Neural progenitor cell (in vitro differentiated cells): ENCODE measurements around the gene GLIS1. TPM values are rescaled to one million over a fixed set of nuclear protein-coding genes. Genes with fewer than 3 reads are reported as not detected.

ENCODE experiments used
- DNase-seq: peaks from one replicate; pipeline ENCODE4 v3.0.0-alpha.2; 2016; ENCODE audit warnings: low spot score
- H2AFZ ChIP-seq: fragments of 200-600 bp; sonication (generic); replicated peaks from 2 replicates; pipeline ENCODE4 v1.6.1; 2016; ENCODE audit warnings: antibody characterized with exemption
- H3F3A ChIP-seq: fragments of 200-600 bp; sonication (generic); 2 replicates; pipeline ENCODE4 v1.6.1; 2016; ENCODE audit warnings: antibody characterized with exemption, low read depth
- H3K27ac ChIP-seq: fragments of 200-600 bp; sonication (generic); 2 replicates; pipeline ENCODE4 v1.5.1; 2016; ENCODE audit warnings: mild to moderate bottlenecking
- H3K27me3 ChIP-seq: fragments of 200-600 bp; sonication (generic); 2 replicates; pipeline ENCODE4 v1.6.1; 2016; ENCODE audit warnings: mild to moderate bottlenecking, moderate library complexity
- H3K36me3 ChIP-seq: fragments of 200-600 bp; sonication (generic); 2 replicates; pipeline ENCODE4 v1.5.1; 2016
- H3K4me1 ChIP-seq: fragments of 200-600 bp; sonication (generic); 2 replicates; pipeline ENCODE4 v1.6.1; 2016; ENCODE audit warnings: mixed run types
- H3K4me2 ChIP-seq: fragments of 200-600 bp; sonication (generic); 2 replicates; pipeline ENCODE4 v1.6.1; 2016
- H3K4me3 ChIP-seq: fragments of 200-600 bp; sonication (generic); 2 replicates; pipeline ENCODE4 v1.5.1; 2016
- H3K79me2 ChIP-seq: fragments of 200-600 bp; sonication (generic); 2 replicates; pipeline ENCODE4 v1.6.1; 2016; ENCODE audit warnings: low read depth
- H3K9ac ChIP-seq: fragments of 200-600 bp; sonication (generic); 2 replicates; pipeline ENCODE4 v1.6.1; 2016
- H3K9me3 ChIP-seq: fragments of 200-600 bp; sonication (generic); 2 replicates; pipeline ENCODE4 v1.5.1; 2016; ENCODE audit warnings: low read depth
- H4K20me1 ChIP-seq: fragments of 200-600 bp; sonication (generic); 2 replicates; pipeline ENCODE4 v1.6.1; 2016; ENCODE audit warnings: low read depth
- H3K27ac Mint-ChIP-seq: 3 replicates; pipeline ENCODE4 v1.8.0; 2021; ENCODE audit warnings: mixed read lengths
- H3K27me3 Mint-ChIP-seq: 2 replicates; pipeline ENCODE4 v1.8.0; 2022; ENCODE audit warnings: low read depth, mild to moderate bottlenecking, inconsistent platforms, moderate library complexity, mixed read lengths; ENCODE audit not compliant: insufficient read depth
- H3K36me3 Mint-ChIP-seq: 3 replicates; pipeline ENCODE4 v1.8.0; 2021; ENCODE audit warnings: mixed read lengths
- H3K4me1 Mint-ChIP-seq: 3 replicates; pipeline ENCODE4 v1.8.0; 2021; ENCODE audit warnings: mixed read lengths
- H3K4me3 Mint-ChIP-seq: 3 replicates; pipeline ENCODE4 v1.8.0; 2021; ENCODE audit warnings: mild to moderate bottlenecking, moderate library complexity, mixed read lengths
- H3K9me3 Mint-ChIP-seq: 3 replicates; pipeline ENCODE4 v1.8.0; 2020; ENCODE audit warnings: mixed read lengths
- CTCF ChIP-seq: fragments of 200-600 bp; sonication (generic); IDR thresholded peaks from 2 replicates; pipeline ENCODE4 v1.5.1; 2017; ENCODE audit warnings: antibody characterized with exemption, mild to moderate bottlenecking
- EZH2 ChIP-seq: fragments of 200-600 bp; sonication (generic); IDR thresholded peaks from 2 replicates; pipeline ENCODE4 v1.6.1; 2017; ENCODE audit warnings: antibody characterized with exemption, mild to moderate bottlenecking, moderate library complexity
- EZH2phosphoT487 ChIP-seq: fragments of 200-600 bp; sonication (generic); IDR thresholded peaks from 2 replicates; pipeline ENCODE4 v1.6.1; 2017; ENCODE audit warnings: antibody characterized with exemption
- total RNA-seq: library from RNA; depleted of rRNA; stranded (reverse); fragments of >200 nt; gene quantifications from 2 replicates; pipeline ENCODE4 v1.2.3, GENCODE V29; 2015; ENCODE audit warnings: low replicate concordance

GLIS1 gene
- total RNA-seq, 1 donor from 2014 or later, result not detected

- no peak for TF ChIP-seq EZH2phosphoT487
- Mint-ChIP-seq H3K27ac (peak overlapping the region; percentile 57), H3K9me3 (no peaks in the 10 kb centered on the region), H3K36me3 (no peaks in the 10 kb centered on the region), H3K27me3 (peaks cover 5% of the 10 kb centered on the region), H3K4me3 (no peak overlapping the region), H3K4me1 (peaks cover 42% of the 10 kb centered on the region)
- Histone ChIP-seq H3F3A (no peaks in the 10 kb centered on the region), H3K27me3 (no peaks in the 10 kb centered on the region), H3K4me3 (no peak overlapping the region), H3K27ac (no peak overlapping the region), H3K79me2 (no peaks in the 10 kb centered on the region), H3K36me3 (no peaks in the 10 kb centered on the region), H4K20me1 (no peaks in the 10 kb centered on the region), H3K4me1 (peaks cover 23% of the 10 kb centered on the region), H3K9me3 (no peaks in the 10 kb centered on the region), H3K4me2 (no peak overlapping the region), H3K9ac (no peak overlapping the region), H2AFZ (no peak overlapping the region)
- no peak for DNase-seq
Observed at GRCh38 chr1:53517109-53517508, 221.9 kb downstream of the GLIS1 start.

- Histone ChIP-seq H3K4me3 (no peak overlapping the region), H2AFZ (no peak overlapping the region), H3K79me2 (no peaks in the 10 kb centered on the region), H3K27me3 (no peaks in the 10 kb centered on the region), H3K36me3 (no peaks in the 10 kb centered on the region), H3K27ac (no peak overlapping the region), H3F3A (no peaks in the 10 kb centered on the region), H3K4me1 (peaks cover 23% of the 10 kb centered on the region), H3K9ac (no peak overlapping the region), H3K9me3 (no peaks in the 10 kb centered on the region), H4K20me1 (no peaks in the 10 kb centered on the region), H3K4me2 (no peak overlapping the region)
- Mint-ChIP-seq H3K9me3 (no peaks in the 10 kb centered on the region), H3K36me3 (no peaks in the 10 kb centered on the region), H3K27me3 (peaks cover 7% of the 10 kb centered on the region), H3K4me3 (peak overlapping the region; percentile 48), H3K27ac (peak overlapping the region; percentile 92), H3K4me1 (peaks cover 47% of the 10 kb centered on the region)
- no peak for DNase-seq
- TF ChIP-seq EZH2 (no peak), EZH2phosphoT487 (no peak), CTCF (no peak)
Observed at GRCh38 chr1:53516181-53516580, 222.8 kb downstream of the GLIS1 start.

DNA sequence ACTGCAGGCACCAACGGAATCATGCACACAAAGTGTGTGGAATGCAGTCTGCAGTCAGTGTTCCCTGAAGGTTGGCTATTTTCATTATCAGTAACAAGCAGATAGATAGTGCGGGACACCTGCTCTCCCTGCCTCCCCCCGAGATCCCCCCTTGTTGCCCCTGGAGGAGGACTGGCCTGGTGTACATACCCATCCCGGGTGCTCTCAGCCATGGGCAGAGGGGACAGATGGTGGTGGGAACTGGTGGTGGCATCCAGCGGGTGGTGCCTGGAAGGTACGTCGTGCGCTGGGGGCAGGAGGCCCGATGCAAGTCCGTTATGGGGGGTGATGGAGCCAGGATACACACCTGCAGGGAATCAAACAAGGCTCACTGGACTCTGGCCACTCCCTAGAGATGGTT is 224.5 kb downstream of the GLIS1 start:
- H3F3A ChIP-seq, result no peaks in the 10 kb centered on the region
- H3K79me2 ChIP-seq, result no peaks in the 10 kb centered on the region
- no peak overlapping the region for H2AFZ ChIP-seq
- no peak overlapping the region for H3K9ac ChIP-seq
- no peak overlapping the region for H3K4me3 ChIP-seq
- H3K4me3 Mint-ChIP-seq, result no peak overlapping the region
- H3K9me3 ChIP-seq, result no peaks in the 10 kb centered on the region
- peaks cover 55% of the 10 kb centered on the region for H3K4me1 Mint-ChIP-seq
- H3K4me2 ChIP-seq, result no peak overlapping the region
- no peak for DNase-seq
- H3K27me3 ChIP-seq, result no peaks in the 10 kb centered on the region
- no peaks in the 10 kb centered on the region for H3K36me3 Mint-ChIP-seq
- H3K4me1 ChIP-seq, result peaks cover 23% of the 10 kb centered on the region
- H3K27me3 Mint-ChIP-seq, result peaks cover 7% of the 10 kb centered on the region
- peak overlapping the region; percentile 72 for H3K27ac Mint-ChIP-seq
- no peaks in the 10 kb centered on the region for H3K9me3 Mint-ChIP-seq
- TF ChIP-seq CTCF (no peak), EZH2 (no peak), EZH2phosphoT487 (no peak)
- H3K36me3 ChIP-seq, result no peaks in the 10 kb centered on the region
- no peak overlapping the region for H3K27ac ChIP-seq
- no peaks in the 10 kb centered on the region for H4K20me1 ChIP-seq

GRCh38 chr1:53513846-53514245 is 225.1 kb downstream of the GLIS1 start:
- Mint-ChIP-seq H3K27ac (peak overlapping the region; percentile 66), H3K9me3 (no peaks in the 10 kb centered on the region), H3K4me3 (no peak overlapping the region), H3K4me1 (peaks cover 55% of the 10 kb centered on the region), H3K36me3 (no peaks in the 10 kb centered on the region), H3K27me3 (peaks cover 8% of the 10 kb centered on the region)
- DNase-seq, result no peak
- H3K27me3 ChIP-seq, result no peaks in the 10 kb centered on the region
- H3K9me3 ChIP-seq, result no peaks in the 10 kb centered on the region
- no peak overlapping the region for H3K27ac ChIP-seq
- no peaks in the 10 kb centered on the region for H3K36me3 ChIP-seq
- H4K20me1 ChIP-seq, result no peaks in the 10 kb centered on the region
- no peak for TF ChIP-seq EZH2phosphoT487
- TF ChIP-seq CTCF, result no peak
- no peak for TF ChIP-seq EZH2
- no peak overlapping the region for H2AFZ ChIP-seq
- no peak overlapping the region for H3K4me2 ChIP-seq
- H3K9ac ChIP-seq, result no peak overlapping the region
- H3K4me1 ChIP-seq, result peaks cover 22% of the 10 kb centered on the region
- H3K79me2 ChIP-seq, result no peaks in the 10 kb centered on the region
- H3K4me3 ChIP-seq, result no peak overlapping the region
- no peaks in the 10 kb centered on the region for H3F3A ChIP-seq
